HG03575 (cell line): ENCODE data around the gene EGFL6.
"Not testable (repeated sequence)": the region's sequence is repeated elsewhere in the genome, so short reads cannot be mapped to it uniquely, and the experiment has no call there.

Experiments
- ATAC-seq: cut with Tn5 transposase; IDR thresholded peaks from one replicate; pipeline ENCODE4 v1.9.1; 2021; ENCODE audit not compliant: unreplicated experiment, insufficient number of reproducible peaks, low FRiP score; ENCODE audit errors: extremely low read depth

Gene EGFL6

GRCh38 chrX:13679700-13680099 is 110.3 kb downstream of the EGFL6 start:
- not testable (repeated sequence) for ATAC-seq

- no peak for ATAC-seq
Observed at GRCh38 chrX:13681595-13681994, 112.2 kb downstream of the EGFL6 start.
